ENCODE results near the gene RTN4RL2. TPM values are rescaled to one million over a fixed set of nuclear protein-coding genes. Genes with fewer than 3 reads are reported as not detected.

Gene RTN4RL2
- total and polyA plus RNA-seq, 10 of the 15 experiments (the other 5 are each of a cell fraction or from before 2014, with no cell fraction given): 0.14 to 1.1 (median 0.52) TPM; not detected in 4

DNA sequence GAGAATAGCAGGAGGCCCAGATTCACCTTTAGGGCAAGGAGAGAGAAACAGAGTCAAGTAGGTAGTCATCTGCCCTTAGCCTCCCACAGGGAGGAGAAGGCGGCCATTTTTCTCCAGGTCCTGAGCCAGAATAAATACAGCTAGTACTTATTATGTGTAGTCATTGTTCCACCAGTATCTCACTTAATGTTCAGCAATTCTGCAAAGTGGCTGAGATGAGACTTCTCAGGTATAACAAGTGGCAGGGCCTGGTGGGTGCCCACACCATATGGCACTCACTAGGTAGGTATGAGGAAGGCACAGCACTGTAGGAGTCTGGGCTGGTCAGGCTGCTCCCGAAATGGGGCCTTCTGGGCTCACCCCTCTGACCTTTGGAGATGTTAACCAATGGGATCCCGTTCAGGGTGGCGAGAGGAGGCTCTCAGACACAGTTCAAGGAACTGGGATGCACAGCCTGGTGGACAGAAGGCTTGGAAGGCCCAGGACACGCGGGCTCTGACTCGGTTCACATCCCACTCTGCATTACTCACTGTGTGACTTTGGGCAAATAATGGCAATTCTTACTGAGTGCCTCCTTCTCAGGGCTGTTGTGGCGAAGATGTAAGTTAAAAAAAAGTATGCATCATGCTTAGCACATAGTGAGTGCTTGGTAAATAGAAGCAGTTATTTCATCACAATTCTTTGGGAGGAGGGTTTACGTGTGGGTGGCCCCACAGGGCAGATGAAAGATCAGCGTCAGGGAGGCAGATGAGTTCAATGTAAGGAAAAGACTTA, 25.1 kb downstream of the RTN4RL2 start:
- RAD21 ChIA-PET (ENCODE audit: unreplicated experiment): no interaction called here
- Histone ChIP-seq H3K27me3 (replicated peaks in 1 of 2; ENCODE audit: control insufficient read depth in 2 of 2, insufficient read depth in 2 of 2, low read length in 1 of 2) (no peaks in the 10 kb centered on the region), H2AFZ (ENCODE audit: control insufficient read depth, low read depth, low read length) (no peak overlapping the region), H3K36me3 (ENCODE audit: control insufficient read depth in 2 of 2, insufficient read depth in 2 of 2, low read length in 1 of 2) (peaks cover 2 to 4% of the 10 kb centered on the region in 2 experiments; a peak in 3 of 4 replicates), H3K9ac (ENCODE audit: control insufficient read depth, insufficient read depth, low read length) (no peak overlapping the region), H3K4me3 (no peak overlapping the region), H3K4me2 (ENCODE audit: control insufficient read depth, insufficient read depth) (no peak overlapping the region), H3K4me1 (ENCODE audit: control insufficient read depth, insufficient read depth, low read length) (peaks cover 13% of the 10 kb centered on the region), H3K9me3 (replicated peaks; ENCODE audit: control insufficient read depth, insufficient read depth, low read length) (no peaks in the 10 kb centered on the region), H3K79me2 (ENCODE audit: control insufficient read depth, insufficient read depth, low read length) (no peaks in the 10 kb centered on the region), H3K27ac (ENCODE audit: control insufficient read depth, insufficient read depth) (no peak overlapping the region), H4K20me1 (ENCODE audit: control insufficient read depth, insufficient read depth) (no peaks in the 10 kb centered on the region)
- no peak for DNase-seq (ENCODE audit: low read depth, low spot score)
- TF ChIP-seq FOXM1 (IDR thresholded peaks at IDR 0.05; ENCODE audit: low read depth, low read length) (no peak), ZNF24 (IDR thresholded peaks at IDR 0.05) (no peak), RUNX3 (IDR thresholded peaks at IDR 0.05; ENCODE audit: low read length) (no peak), PBX3 (IDR thresholded peaks at IDR 0.05; ENCODE audit: insufficient replicate concordance, low read depth, low read length) (no peak), POLR2AphosphoS5 (IDR thresholded peaks at IDR 0.05; ENCODE audit: low read length) (no peak), ELK1 (IDR thresholded peaks at IDR 0.05; ENCODE audit: low read depth, low read length) (no peak), IKZF2 (IDR thresholded peaks at IDR 0.05) (no peak), KLF5 (IDR thresholded peaks at IDR 0.05; ENCODE audit: partially characterized antibody) (no peak), DPF2 (IDR thresholded peaks at IDR 0.05) (no peak), HDAC6 (IDR thresholded peaks at IDR 0.05; ENCODE audit: unreplicated experiment) (no peak), TAF1 (IDR thresholded peaks at IDR 0.05; ENCODE audit: borderline replicate concordance, low read depth, low read length) (no peak), EZH2 (IDR thresholded peaks at IDR 0.05; ENCODE audit: borderline replicate concordance, control insufficient read depth, low read depth, low read length) (no peak)
- no peak for ATAC-seq
- POLR2A ChIA-PET: no interaction called here
- no peak for FAIRE-seq
- CTCF ChIA-PET: interaction anchor here (1.2 to 9.4 kb wide), 5 partner anchors 8 to 644 kb away, joined by 4 to 112 read pairs (median 9); partner anchors contain the start of gene TIMM10
- BruUV-seq (replicated peaks): no TSS peak
- in situ Hi-C loops (cut with MboI) (loop anchor here (25.0 kb wide), 1 partner anchor 648 kb away; no protein-coding TSS in a partner anchor), intact Hi-C loops (cut with micrococcal nuclease; ENCODE audit: unreplicated experiment) (no loop called here)
- SMC1A ChIA-PET (ENCODE audit: uncharacterized antibody, unreplicated experiment): interaction anchor here (0.6 kb wide), 1 partner anchor 61 kb away, joined by 3 read pairs; no protein-coding TSS in a partner anchor
- 95% methylated on average over 10 of the region's 10 CpGs for WGBS (ENCODE audit: insufficient coverage, insufficient replicate concordance, low lambda C conversion rate, missing lambda C conversion rate)

Data from GM12878 (cell line).